ENCODE results near the gene VPS54. TPM values are rescaled to one million over a fixed set of nuclear protein-coding genes. Genes with fewer than 3 reads are reported as not detected.
"Not testable (repeated sequence)": the region's sequence is repeated elsewhere in the genome, so short reads cannot be mapped to it uniquely, and the experiment has no call there.

VPS54 gene
- total RNA-seq, 1 donor from 2014 or later = 17.2 TPM

DNA sequence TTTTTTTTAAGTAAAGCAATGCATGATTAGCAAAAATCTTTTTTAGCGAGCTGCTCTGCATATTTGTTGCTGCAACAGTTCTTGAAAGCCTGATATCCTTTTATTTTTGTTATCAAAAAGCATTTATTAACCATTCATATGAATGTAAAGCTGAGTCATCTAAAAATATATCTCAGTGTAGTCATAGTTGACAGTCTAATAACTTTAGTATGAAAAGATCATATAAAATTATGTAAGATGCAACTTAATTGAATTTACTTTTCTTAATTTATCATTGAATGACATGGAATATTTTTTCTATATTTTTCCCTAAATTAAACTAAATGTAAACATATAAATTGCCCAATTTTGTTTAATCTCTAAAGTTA lies 169.0 kb downstream of the VPS54 start:
- peaks cover 2% of the 10 kb centered on the region for H3K36me3 Mint-ChIP-seq (ENCODE audit: unreplicated experiment)
- TF ChIP-seq, protein P1, sequence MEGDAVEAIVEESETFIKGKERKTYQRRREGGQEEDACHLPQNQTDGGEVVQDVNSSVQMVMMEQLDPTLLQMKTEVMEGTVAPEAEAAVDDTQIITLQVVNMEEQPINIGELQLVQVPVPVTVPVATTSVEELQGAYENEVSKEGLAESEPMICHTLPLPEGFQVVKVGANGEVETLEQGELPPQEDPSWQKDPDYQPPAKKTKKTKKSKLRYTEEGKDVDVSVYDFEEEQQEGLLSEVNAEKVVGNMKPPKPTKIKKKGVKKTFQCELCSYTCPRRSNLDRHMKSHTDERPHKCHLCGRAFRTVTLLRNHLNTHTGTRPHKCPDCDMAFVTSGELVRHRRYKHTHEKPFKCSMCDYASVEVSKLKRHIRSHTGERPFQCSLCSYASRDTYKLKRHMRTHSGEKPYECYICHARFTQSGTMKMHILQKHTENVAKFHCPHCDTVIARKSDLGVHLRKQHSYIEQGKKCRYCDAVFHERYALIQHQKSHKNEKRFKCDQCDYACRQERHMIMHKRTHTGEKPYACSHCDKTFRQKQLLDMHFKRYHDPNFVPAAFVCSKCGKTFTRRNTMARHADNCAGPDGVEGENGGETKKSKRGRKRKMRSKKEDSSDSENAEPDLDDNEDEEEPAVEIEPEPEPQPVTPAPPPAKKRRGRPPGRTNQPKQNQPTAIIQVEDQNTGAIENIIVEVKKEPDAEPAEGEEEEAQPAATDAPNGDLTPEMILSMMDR (IDR thresholded peaks at IDR 0.05) = no peak
- H3K4me3 Mint-ChIP-seq (ENCODE audit: unreplicated experiment) = peak overlapping the region; percentile 42
- DNase-seq (ENCODE audit: extremely low spot score, unreplicated experiment) = no peak
- H3K27me3 Mint-ChIP-seq (ENCODE audit: unreplicated experiment) = no peaks in the 10 kb centered on the region
- peaks cover 85% of the 10 kb centered on the region for H3K4me1 Mint-ChIP-seq (ENCODE audit: unreplicated experiment)
- peak overlapping the region; percentile 95 for H3K27ac Mint-ChIP-seq (ENCODE audit: unreplicated experiment)
- H3K9me3 Mint-ChIP-seq (ENCODE audit: unreplicated experiment) = no peaks in the 10 kb centered on the region

DNA sequence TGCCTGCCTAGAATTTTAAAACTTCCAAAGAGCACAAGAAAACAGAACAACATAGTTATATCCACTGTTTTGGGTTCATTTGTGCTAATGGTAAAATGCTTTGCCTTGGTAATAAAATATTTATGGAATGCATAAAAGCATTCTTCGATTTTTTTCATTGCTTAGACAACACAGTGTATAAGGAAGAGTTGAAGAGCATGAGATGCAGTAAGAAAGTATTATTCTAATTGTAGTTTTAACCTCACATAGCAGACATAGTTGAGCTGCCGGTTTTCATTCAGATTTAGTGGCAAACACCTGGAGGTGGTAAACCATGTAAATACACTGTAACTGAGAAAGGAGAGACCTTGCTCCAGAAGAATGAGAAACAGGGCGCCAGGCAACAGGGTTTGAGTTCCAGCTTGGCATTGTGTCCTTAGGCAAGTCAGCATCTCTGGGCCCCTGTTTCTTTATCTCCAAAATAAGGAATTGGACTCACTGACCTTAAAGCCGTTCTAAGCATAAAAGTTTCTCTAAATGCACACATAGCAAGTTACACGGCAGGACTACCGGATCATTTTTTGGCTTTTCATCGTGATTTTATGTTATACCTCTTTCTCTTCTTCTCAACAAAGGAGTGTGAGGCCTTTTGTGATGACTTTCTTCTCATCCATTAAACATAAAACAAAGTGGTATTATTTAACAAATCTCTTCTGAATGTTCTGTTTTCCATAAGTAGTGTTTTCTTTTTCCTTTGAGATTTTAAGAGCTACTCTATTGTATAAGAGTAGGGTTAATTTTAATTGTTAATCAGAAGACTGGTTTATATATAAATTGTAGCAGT lies 169.6 kb downstream of the VPS54 start:
- H3K4me1 Mint-ChIP-seq (ENCODE audit: unreplicated experiment) = peaks cover 85% of the 10 kb centered on the region
- no peaks in the 10 kb centered on the region for H3K9me3 Mint-ChIP-seq (ENCODE audit: unreplicated experiment)
- H3K4me3 Mint-ChIP-seq (ENCODE audit: unreplicated experiment) = peak overlapping the region; percentile 42
- H3K27ac Mint-ChIP-seq (ENCODE audit: unreplicated experiment) = peak overlapping the region; percentile 95
- peaks cover 2% of the 10 kb centered on the region for H3K36me3 Mint-ChIP-seq (ENCODE audit: unreplicated experiment)
- no peaks in the 10 kb centered on the region for H3K27me3 Mint-ChIP-seq (ENCODE audit: unreplicated experiment)
- TF ChIP-seq, protein P1 (IDR thresholded peaks at IDR 0.05) = no peak
- no peak for DNase-seq (ENCODE audit: extremely low spot score, unreplicated experiment)

GRCh38 chr2:63847571-63847970 lies 171.7 kb downstream of the VPS54 start:
- H3K27me3 Mint-ChIP-seq (ENCODE audit: unreplicated experiment); H3K36me3 Mint-ChIP-seq (ENCODE audit: unreplicated experiment); H3K9me3 Mint-ChIP-seq (ENCODE audit: unreplicated experiment); DNase-seq (ENCODE audit: extremely low spot score, unreplicated experiment); H3K4me3 Mint-ChIP-seq (ENCODE audit: unreplicated experiment): not testable (repeated sequence)
- peak overlapping the region; percentile 95 for H3K27ac Mint-ChIP-seq (ENCODE audit: unreplicated experiment)
- peaks cover 82% of the 10 kb centered on the region for H3K4me1 Mint-ChIP-seq (ENCODE audit: unreplicated experiment)

GRCh38 chr2:63846487-63846886 lies 172.7 kb downstream of the VPS54 start:
- Mint-ChIP-seq H3K27ac (ENCODE audit: unreplicated experiment) (peak overlapping the region; percentile 74), H3K9me3 (ENCODE audit: unreplicated experiment) (no peaks in the 10 kb centered on the region), H3K4me3 (ENCODE audit: unreplicated experiment) (no peak overlapping the region), H3K4me1 (ENCODE audit: unreplicated experiment) (peaks cover 77% of the 10 kb centered on the region), H3K27me3 (ENCODE audit: unreplicated experiment) (no peaks in the 10 kb centered on the region), H3K36me3 (ENCODE audit: unreplicated experiment) (no peaks in the 10 kb centered on the region)
- TF ChIP-seq, protein P1 (IDR thresholded peaks at IDR 0.05) = no peak
- DNase-seq (ENCODE audit: extremely low spot score, unreplicated experiment) = no peak

DNA sequence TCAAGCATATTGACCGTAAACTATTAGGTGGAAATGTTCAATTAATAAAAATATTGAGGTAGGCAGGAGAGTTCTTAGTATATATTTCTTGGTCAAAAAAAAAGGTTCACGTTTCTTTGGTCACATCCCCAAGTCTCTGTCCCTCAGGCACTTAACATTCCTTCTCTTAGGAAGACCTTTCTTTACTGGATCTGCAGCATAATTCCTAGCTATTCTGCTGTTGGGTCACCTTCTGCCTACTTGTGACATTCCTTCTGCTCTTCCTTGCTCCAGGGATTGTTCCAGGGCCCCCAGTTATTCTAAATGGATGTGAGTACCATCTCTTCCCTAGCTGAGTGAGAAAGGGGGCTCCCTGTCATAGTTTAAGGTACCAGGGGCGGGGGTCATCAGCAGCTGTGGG lies 173.4 kb downstream of the VPS54 start:
- peaks cover 72% of the 10 kb centered on the region for H3K4me1 Mint-ChIP-seq (ENCODE audit: unreplicated experiment)
- no peaks in the 10 kb centered on the region for H3K27me3 Mint-ChIP-seq (ENCODE audit: unreplicated experiment)
- no peaks in the 10 kb centered on the region for H3K9me3 Mint-ChIP-seq (ENCODE audit: unreplicated experiment)
- H3K36me3 Mint-ChIP-seq (ENCODE audit: unreplicated experiment) = no peaks in the 10 kb centered on the region
- TF ChIP-seq, protein P1 (IDR thresholded peaks at IDR 0.05) = no peak
- H3K27ac Mint-ChIP-seq (ENCODE audit: unreplicated experiment) = peak overlapping the region; percentile 74
- no peak for DNase-seq (ENCODE audit: extremely low spot score, unreplicated experiment)
- H3K4me3 Mint-ChIP-seq (ENCODE audit: unreplicated experiment) = no peak overlapping the region

All from osteocyte (in vitro differentiated cells).